DMS53 (cell line): ENCODE results near the gene CCDC149.
A peak's percentile ranks its signal among the peaks of the same experiment; 100 is the strongest.

ENCODE experiments used
- DNase-seq: peaks from one replicate; lab custom pipeline; 2025; lab: John Stamatoyannopoulos, UW

Gene CCDC149

GRCh38 chr4:24802648-24803047 is 110.2 kb downstream of the CCDC149 start:
- no peak for DNase-seq

GRCh38 chr4:24801136-24801855 is 111.5 kb downstream of the CCDC149 start:
- no peak for DNase-seq

GRCh38 chr4:24800325-24800895 is 112.4 kb downstream of the CCDC149 start:
- DNase-seq = no peak

- DNase-seq = no peak
Measured at GRCh38 chr4:24799544-24800324, 113.1 kb downstream of the CCDC149 start.

- no peak for DNase-seq
Measured at GRCh38 chr4:24799196-24799543, 113.7 kb downstream of the CCDC149 start.

GRCh38 chr4:24798036-24798610 is 114.7 kb downstream of the CCDC149 start:
- DNase-seq = no peak

- no peak for DNase-seq
Measured at GRCh38 chr4:24796620-24797019, 116.2 kb downstream of the CCDC149 start.

- DNase-seq = no peak
Measured at GRCh38 chr4:24795666-24796381, 117.0 kb downstream of the CCDC149 start.

GRCh38 chr4:24794916-24795665 is 117.8 kb downstream of the CCDC149 start, which contains the start of gene SOD3:
SOD3 (plus strand) TSS chr4:24795573; CDS start chr4:24799522, 3,949 bp downstream.
- peak; percentile 59 for DNase-seq

GRCh38 chr4:24794480-24794879 is 118.4 kb downstream of the CCDC149 start:
- DNase-seq = no peak

- no peak for DNase-seq
Measured at GRCh38 chr4:24794051-24794450, 118.8 kb downstream of the CCDC149 start.

- DNase-seq = peak; percentile 72
Measured at GRCh38 chr4:24793219-24794005, 119.4 kb downstream of the CCDC149 start.

- no peak for DNase-seq
Measured at GRCh38 chr4:24792552-24792951, 120.3 kb downstream of the CCDC149 start.

GRCh38 chr4:24791043-24791442 is 121.8 kb downstream of the CCDC149 start:
- DNase-seq = no peak

GRCh38 chr4:24783506-24783905 is 129.3 kb downstream of the CCDC149 start:
- no peak for DNase-seq

GRCh38 chr4:24781999-24782745 is 130.7 kb downstream of the CCDC149 start:
- no peak for DNase-seq

GRCh38 chr4:24780936-24781495 is 131.8 kb downstream of the CCDC149 start:
- no peak for DNase-seq

- DNase-seq = no peak
Measured at GRCh38 chr4:24778464-24779225, 134.2 kb downstream of the CCDC149 start.
